Measurements from ENCODE around the gene TIMM23. TPM values are rescaled to one million over a fixed set of nuclear protein-coding genes. Genes with fewer than 3 reads are reported as not detected.
"Not testable (repeated sequence)": the region's sequence is repeated elsewhere in the genome, so short reads cannot be mapped to it uniquely, and the experiment has no call there.

TIMM23 gene
- total RNA-seq, 4 donors from 2014 or later, result 105 to 134 (median 126) TPM

DNA sequence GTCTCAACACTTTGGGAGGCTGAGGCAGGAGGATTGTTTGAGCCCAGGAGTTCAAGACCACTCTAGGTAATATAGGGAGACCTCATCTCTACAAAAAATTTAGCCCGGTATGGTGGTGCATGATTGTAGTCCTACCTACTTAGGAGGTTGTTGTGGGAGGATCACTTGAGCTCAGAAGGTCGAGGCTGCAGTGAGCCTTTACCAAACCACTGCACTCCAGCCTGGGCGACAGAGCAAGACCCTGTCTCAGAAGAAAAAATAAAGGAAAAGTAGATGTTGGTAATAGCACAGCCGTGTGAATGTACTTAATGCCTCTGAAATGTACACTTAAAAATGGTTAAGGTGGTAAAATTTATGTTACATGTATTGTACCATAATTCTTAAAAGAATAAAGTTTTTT lies 25.3 kb downstream of the TIMM23 start:
- TF ChIP-seq POLR2A (IDR thresholded peaks at IDR 0.05), result no peak
- Histone ChIP-seq H3K36me3 (peaks cover 0 to 29% of the 10 kb centered on the region in 2 donors), H3K27me3 (no peaks in the 10 kb centered on the region), H3K4me1 (no peaks in the 10 kb centered on the region), H3K4me3 (no peak overlapping the region), H3K27ac (no peak overlapping the region), H3K9me3 (no peaks in the 10 kb centered on the region)
- intact Hi-C loops (cut with DNase I; ENCODE audit: low total_unique reads) (no loop called here), in situ Hi-C loops (cut with MboI; ENCODE audit: low sequenced_read_pairs in 4 of 4) (no loop called here)
- ATAC-seq, result no peak
- DNase-seq, result no peak

DNA sequence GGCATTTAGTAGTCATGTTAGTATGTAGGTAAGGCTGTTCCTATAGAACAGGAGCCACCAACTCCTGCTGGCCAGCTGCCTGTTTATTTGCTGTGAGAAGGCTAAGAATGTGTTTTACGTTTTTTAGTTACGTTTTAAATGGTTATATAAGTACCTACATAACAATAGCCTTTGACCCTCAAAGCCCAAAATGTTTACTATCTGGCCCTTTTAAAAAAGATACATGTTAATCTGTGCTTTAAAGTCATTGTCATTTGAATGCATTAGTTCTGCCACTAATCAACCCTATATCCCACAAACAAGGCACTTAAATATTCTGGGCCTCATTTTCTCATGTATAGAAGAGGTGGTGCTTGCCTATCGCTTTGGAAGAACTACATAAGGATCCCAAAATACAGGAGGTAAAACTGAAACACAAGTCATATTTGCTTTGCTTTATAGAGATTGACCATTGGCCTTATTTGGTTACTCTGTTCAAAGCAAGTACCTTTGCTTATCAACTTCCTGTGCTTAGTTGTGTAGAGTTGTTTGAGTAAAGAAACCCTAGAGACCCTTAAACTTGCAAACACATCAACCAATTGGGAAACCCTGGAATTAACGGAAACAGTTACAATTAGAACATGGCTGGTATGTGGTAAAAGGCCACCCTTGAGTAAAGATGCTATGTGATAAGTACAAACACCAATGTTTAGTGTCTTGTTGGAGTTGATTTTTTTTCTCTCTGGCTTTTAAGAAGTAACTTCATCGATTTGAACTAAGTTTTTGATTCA lies 25.9 kb downstream of the TIMM23 start:
- H3K36me3 ChIP-seq, result peaks cover 0 to 34% of the 10 kb centered on the region in 2 donors

GRCh38 chr10:45999955-46000354 lies 27.7 kb downstream of the TIMM23 start:
- H3K36me3 ChIP-seq, result peaks cover 0 to 47% of the 10 kb centered on the region in 2 donors

More for the DNA sequence above, 25.9 kb downstream of the TIMM23 start:
- Histone ChIP-seq H3K27ac (no peak overlapping the region), H3K9me3 (no peaks in the 10 kb centered on the region), H3K27me3 (no peaks in the 10 kb centered on the region), H3K4me3 (no peak overlapping the region), H3K4me1 (no peaks in the 10 kb centered on the region)
- in situ Hi-C loops (cut with MboI; ENCODE audit: low sequenced_read_pairs in 4 of 4), result no loop called here
- ATAC-seq, result no peak
- no peak for TF ChIP-seq CTCF (IDR thresholded peaks at IDR 0.05 in 4 of 5, conservative IDR thresholded peaks at IDR 0.05 in 1 of 5)
- no peak for TF ChIP-seq POLR2A (IDR thresholded peaks at IDR 0.05)
- intact Hi-C loops (cut with DNase I; ENCODE audit: low total_unique reads), result no loop called here
- DNase-seq, result no peak

DNA sequence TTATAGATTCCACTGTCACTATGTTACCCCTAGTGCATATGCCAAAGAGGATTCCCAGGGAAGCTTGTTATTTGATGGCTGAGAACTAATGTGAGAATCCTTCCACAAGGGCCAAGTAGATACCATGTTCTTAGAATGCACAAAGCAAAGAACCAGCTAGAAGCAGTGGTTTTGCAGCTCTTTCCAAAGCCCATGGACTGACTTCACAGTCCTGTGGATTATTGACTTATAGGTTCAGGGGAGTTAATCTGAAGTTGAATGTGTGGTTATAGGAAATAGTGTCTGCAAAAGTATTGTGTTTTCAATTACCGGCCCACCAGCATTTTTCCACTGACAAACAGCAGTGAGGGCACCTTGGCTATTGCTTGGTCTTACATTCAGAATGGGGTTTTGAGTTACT lies 28.2 kb downstream of the TIMM23 start:
- intact Hi-C loops (cut with DNase I; ENCODE audit: low total_unique reads) (no loop called here), in situ Hi-C loops (cut with MboI; ENCODE audit: low sequenced_read_pairs in 4 of 4) (loop anchor here in 1 of 4 donors (25.0 kb wide), 1 partner anchor 1013 kb away; the partner anchor contains the start of gene DEPP1)
- Histone ChIP-seq H3K4me3 (no peak overlapping the region), H3K27ac (no peak overlapping the region), H3K36me3 (peaks cover 0 to 53% of the 10 kb centered on the region in 2 donors), H3K27me3 (no peaks in the 10 kb centered on the region), H3K9me3 (no peaks in the 10 kb centered on the region), H3K4me1 (no peaks in the 10 kb centered on the region)
- DNase-seq (no peak), ATAC-seq (no peak)
- TF ChIP-seq POLR2A (IDR thresholded peaks at IDR 0.05), result no peak
- no peak for TF ChIP-seq CTCF (IDR thresholded peaks at IDR 0.05 in 4 of 5, conservative IDR thresholded peaks at IDR 0.05 in 1 of 5)

More at GRCh38 chr10:45999955-46000354, 27.7 kb downstream of the TIMM23 start:
- in situ Hi-C loops (cut with MboI; ENCODE audit: low sequenced_read_pairs in 4 of 4), result loop anchor here in 1 of 4 donors (25.0 kb wide), 1 partner anchor 1013 kb away; the partner anchor contains the start of gene DEPP1
- intact Hi-C loops (cut with DNase I; ENCODE audit: low total_unique reads); DNase-seq; H3K27ac ChIP-seq; H3K4me1 ChIP-seq; H3K9me3 ChIP-seq; H3K27me3 ChIP-seq; ATAC-seq; H3K4me3 ChIP-seq: not testable (repeated sequence)

GRCh38 chr10:46001187-46001756 lies 29.0 kb downstream of the TIMM23 start:
- no peak for TF ChIP-seq CTCF (IDR thresholded peaks at IDR 0.05 in 4 of 5, conservative IDR thresholded peaks at IDR 0.05 in 1 of 5)
- no peak for TF ChIP-seq POLR2A (IDR thresholded peaks at IDR 0.05)
- DNase-seq (no peak), ATAC-seq (no peak)
- Histone ChIP-seq H3K27ac (no peak overlapping the region), H3K4me3 (no peak overlapping the region), H3K36me3 (peaks cover 0 to 60% of the 10 kb centered on the region in 2 donors), H3K9me3 (no peaks in the 10 kb centered on the region), H3K4me1 (no peaks in the 10 kb centered on the region), H3K27me3 (no peaks in the 10 kb centered on the region)
- in situ Hi-C loops (cut with MboI; ENCODE audit: low sequenced_read_pairs in 4 of 4) (loop anchor here in 1 of 4 donors (25.0 kb wide), 1 partner anchor 1014 kb away; the partner anchor contains the start of gene DEPP1), intact Hi-C loops (cut with DNase I; ENCODE audit: low total_unique reads) (no loop called here)

DNA sequence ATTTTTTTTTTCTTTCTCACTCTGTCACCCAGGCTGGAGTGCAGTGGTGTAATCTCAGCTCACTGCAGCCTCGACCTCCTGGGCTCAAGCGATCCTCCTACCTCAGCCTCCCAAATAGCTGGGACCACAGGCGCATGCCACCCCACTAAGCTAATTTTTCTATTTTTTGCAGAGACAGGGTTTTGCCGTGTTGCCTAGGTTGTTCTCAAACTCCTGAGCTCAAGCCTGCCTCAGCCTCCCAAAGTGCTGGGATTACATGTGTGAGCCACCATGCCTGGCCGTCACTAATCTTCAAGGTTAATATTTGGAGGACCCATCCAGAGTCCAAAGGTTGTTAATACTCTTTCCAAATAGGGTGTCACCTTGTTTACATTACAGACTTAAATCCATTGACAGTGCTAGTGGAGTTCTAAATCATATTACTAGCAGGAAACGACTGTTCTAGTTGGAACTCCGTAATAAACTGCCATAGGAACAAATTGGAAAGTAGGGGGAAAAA lies 29.9 kb downstream of the TIMM23 start:
- H3K27ac ChIP-seq; ATAC-seq; H3K27me3 ChIP-seq; intact Hi-C loops (cut with DNase I; ENCODE audit: low total_unique reads); H3K4me1 ChIP-seq; DNase-seq; H3K4me3 ChIP-seq; H3K9me3 ChIP-seq: not testable (repeated sequence)
- in situ Hi-C loops (cut with MboI; ENCODE audit: low sequenced_read_pairs in 4 of 4), result loop anchor here in 1 of 4 donors (25.0 kb wide), 1 partner anchor 1015 kb away; the partner anchor contains the start of gene DEPP1
- peaks cover 0 to 68% of the 10 kb centered on the region in 2 donors for H3K36me3 ChIP-seq
